Epithelial cell of esophagus (primary cell): Measurements from ENCODE around the gene AGPAT3.
A peak's percentile ranks its signal among the peaks of the same experiment; 100 is the strongest.

Source experiments
- DNase-seq: peaks from one replicate; pipeline ENCODE4 v3.0.0; 2010; ENCODE audit warnings: low read depth
- H3K4me3 ChIP-seq: 2 replicates; pipeline ENCODE4 v1.5.1; 2011; ENCODE audit warnings: mild to moderate bottlenecking, low read length, control low read depth
- CTCF ChIP-seq: IDR thresholded peaks from 2 replicates; pipeline ENCODE4 v1.5.1; 2011; ENCODE audit warnings: low read depth, mild to moderate bottlenecking, low read length, control low read depth, inconsistent platforms; ENCODE audit not compliant: insufficient read depth; ENCODE audit errors: missing control alignments

Gene AGPAT3

GRCh38 chr21:44002511-44002910 lies 137.5 kb downstream of the AGPAT3 start:
- H3K4me3 ChIP-seq, result no peak overlapping the region
- DNase-seq, result no peak
- no peak for TF ChIP-seq CTCF

DNA sequence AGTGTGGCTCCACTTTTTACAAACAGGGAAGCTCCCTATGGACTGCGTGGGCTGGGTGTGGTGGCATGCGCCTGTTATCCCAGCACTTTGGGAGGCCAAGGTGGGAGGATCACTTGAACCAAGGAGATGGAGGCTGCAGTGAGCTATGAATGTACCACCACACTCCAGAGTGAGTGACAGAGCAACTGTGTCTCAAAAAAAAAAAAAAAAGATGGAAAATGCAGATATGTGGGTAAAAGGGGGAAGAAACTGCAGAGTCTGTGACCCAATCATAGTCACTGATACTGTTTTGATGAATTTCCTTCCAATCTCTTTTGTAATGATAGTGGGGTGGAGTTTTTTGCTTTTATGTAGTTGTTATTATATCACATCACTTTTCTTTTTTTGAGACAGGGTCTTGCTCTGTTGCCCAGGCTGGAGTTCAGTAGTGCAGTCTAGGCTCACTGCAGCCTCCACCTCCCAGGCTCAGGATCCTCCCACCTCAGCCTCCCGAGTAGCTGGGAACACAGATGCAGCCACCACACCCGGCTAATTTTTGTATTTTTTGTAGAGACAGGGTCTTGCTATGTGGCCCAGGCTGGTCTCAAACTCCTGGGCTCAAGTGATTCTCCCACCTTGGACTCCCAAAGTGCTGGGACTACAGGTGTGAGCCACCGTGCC lies 138.4 kb downstream of the AGPAT3 start:
- TF ChIP-seq CTCF, result no peak
- DNase-seq, result no peak
- no peak overlapping the region for H3K4me3 ChIP-seq

GRCh38 chr21:44005071-44005470 lies 140.0 kb downstream of the AGPAT3 start:
- no peak overlapping the region for H3K4me3 ChIP-seq
- no peak for DNase-seq
- no peak for TF ChIP-seq CTCF

DNA sequence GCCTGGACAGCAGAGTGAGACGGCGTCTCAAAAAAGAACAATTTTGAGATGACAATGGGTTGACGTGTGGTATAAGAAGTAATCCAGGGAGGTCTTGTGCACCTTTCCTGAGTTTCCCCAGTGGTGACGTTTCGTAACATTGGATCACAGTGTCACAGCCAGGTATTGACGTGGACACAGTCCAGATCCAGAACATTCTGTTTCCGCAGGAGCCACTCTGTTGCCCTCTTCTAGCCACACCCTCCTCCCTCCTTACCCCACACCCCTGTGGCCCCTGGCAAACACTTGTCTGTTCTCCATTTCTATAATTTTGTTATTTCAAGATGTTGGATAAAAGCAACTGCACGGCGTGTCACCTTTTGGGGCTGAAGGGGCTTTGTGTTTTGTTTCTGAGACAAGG lies 140.6 kb downstream of the AGPAT3 start:
- no peak overlapping the region for H3K4me3 ChIP-seq
- TF ChIP-seq CTCF, result no peak
- no peak for DNase-seq

DNA sequence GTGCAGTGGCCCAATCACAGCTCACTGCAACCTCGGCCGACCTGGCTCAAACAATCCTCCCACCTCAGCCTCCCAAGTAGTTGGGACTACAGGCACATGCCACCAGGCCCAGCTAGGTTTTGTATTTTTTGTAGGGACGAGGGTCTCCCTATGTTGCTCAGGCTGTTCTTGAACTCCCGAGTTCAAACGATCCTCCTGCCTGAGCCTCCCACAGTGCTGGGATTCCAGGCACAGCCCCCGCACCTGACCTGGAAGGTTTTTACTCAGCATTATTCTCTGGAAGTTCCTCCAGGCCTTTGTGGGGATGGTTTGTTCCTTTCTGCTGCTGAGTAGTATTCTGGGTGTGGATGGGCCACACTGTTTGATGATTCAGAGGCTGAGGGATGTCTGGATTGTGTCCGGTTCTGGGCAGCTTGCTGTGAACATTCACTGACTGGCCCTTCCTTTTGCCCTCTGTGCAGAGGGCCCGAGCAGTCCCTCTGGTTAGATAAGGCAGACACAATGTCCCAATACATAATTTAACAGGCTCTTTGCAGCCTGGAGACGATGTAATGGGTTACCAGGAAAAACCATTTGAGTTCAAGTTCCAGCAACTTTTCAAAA lies 141.1 kb downstream of the AGPAT3 start:
- peak; percentile 81 for DNase-seq
- TF ChIP-seq CTCF, result no peak
- H3K4me3 ChIP-seq, result no peak overlapping the region

GRCh38 chr21:44006656-44007055 lies 141.6 kb downstream of the AGPAT3 start:
- no peak for TF ChIP-seq CTCF
- no peak for DNase-seq
- H3K4me3 ChIP-seq, result no peak overlapping the region

DNA sequence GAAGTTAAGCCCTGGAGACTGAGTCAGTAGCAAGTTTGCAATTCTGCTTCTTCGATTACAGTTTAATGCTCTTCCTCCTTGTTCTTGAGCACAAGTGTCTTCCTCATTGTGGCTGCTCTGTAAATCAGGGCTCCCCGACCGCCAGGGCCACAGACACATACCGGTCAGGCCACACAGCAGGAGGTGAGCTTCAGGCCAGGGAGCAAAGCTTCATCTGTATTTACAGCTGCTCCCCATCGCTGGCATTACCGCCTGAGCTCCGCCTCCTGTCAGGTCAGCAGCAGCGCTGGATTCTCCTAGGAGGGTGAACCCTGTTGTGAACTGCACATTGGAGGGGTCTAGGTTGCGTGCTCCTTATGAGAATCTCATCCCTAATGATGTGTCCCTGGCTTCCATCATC lies 145.4 kb downstream of the AGPAT3 start:
- DNase-seq, result no peak
- TF ChIP-seq CTCF, result no peak
- H3K4me3 ChIP-seq, result no peak overlapping the region
